GM20000 (cell line): ENCODE results near the gene EIF4G3.
"Not testable (repeated sequence)": the region's sequence is repeated elsewhere in the genome, so short reads cannot be mapped to it uniquely, and the experiment has no call there.

Experiments used
- DNase-seq: peaks from one replicate; pipeline ENCODE4 v3.0.0; 2012; ENCODE audit warnings: low spot score
- TF ChIP-seq, protein P1 (sequence below): IDR thresholded peaks from 2 replicates; pipeline ENCODE4 v1.5.1; 2012; ENCODE audit warnings: mild to moderate bottlenecking, control low read depth; ENCODE audit errors: extremely low read depth, missing control alignments

Gene EIF4G3

GRCh38 chr1:21058035-21058793, 118.5 kb downstream of the EIF4G3 start:
- TF ChIP-seq, protein P1, sequence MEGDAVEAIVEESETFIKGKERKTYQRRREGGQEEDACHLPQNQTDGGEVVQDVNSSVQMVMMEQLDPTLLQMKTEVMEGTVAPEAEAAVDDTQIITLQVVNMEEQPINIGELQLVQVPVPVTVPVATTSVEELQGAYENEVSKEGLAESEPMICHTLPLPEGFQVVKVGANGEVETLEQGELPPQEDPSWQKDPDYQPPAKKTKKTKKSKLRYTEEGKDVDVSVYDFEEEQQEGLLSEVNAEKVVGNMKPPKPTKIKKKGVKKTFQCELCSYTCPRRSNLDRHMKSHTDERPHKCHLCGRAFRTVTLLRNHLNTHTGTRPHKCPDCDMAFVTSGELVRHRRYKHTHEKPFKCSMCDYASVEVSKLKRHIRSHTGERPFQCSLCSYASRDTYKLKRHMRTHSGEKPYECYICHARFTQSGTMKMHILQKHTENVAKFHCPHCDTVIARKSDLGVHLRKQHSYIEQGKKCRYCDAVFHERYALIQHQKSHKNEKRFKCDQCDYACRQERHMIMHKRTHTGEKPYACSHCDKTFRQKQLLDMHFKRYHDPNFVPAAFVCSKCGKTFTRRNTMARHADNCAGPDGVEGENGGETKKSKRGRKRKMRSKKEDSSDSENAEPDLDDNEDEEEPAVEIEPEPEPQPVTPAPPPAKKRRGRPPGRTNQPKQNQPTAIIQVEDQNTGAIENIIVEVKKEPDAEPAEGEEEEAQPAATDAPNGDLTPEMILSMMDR = no peak
- DNase-seq = no peak

DNA sequence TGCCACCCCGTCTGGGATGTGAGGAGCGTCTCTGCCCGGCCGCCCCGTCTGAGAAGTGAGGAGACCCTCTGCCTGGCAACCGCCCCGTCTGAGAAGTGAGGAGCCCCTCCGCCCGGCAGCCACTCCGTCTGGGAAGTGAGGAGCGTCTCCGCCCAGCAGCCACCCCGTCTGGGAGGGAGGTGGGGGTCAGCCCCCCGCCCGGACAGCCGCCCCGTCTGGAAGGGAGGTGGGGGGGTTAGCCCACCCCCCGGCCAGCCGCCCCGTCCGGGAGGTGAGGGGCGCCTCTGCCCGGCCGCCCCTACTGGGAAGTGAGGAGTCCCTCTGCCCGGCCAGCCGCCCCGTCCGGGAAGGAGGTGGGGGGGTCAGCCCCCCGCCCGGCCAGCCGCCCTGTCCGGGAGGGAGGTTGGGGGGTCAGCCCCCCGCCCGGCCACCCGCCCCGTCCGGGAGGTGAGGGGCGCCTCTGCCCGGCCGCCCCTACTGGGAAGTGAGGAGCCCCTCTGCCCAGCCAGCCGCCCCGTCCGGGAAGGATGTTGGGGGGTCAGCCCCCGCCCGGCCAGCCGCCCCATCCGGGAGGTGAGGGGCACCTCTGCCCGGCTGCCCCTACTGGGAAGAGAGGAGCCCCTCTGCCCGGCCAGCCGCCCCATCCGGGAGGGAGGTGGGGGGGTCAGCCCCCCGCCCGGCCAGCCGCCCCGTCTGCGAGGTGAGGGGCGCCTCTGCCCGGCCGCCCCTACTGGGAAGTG, 123.3 kb downstream of the EIF4G3 start:
- DNase-seq = not testable (repeated sequence)

DNA sequence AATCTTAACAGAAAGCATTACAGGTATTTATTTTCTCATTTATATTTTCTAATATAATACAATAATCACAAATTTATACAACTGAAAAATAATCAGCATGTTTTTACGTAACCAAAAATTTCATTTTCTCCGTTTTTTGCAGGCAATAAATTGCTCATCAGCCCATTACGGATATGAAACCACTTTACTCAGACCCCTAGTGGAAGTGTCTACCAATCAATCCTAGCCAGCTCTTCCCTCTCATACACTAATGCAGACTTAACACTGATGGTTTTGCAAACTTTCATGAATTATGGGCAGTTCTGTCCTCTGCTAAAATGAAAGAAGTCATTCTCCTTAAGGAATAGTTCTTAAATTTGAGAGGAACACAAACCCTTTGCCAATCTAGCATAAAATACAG, 124.7 kb downstream of the EIF4G3 start:
- DNase-seq = peak; percentile 43

DNA sequence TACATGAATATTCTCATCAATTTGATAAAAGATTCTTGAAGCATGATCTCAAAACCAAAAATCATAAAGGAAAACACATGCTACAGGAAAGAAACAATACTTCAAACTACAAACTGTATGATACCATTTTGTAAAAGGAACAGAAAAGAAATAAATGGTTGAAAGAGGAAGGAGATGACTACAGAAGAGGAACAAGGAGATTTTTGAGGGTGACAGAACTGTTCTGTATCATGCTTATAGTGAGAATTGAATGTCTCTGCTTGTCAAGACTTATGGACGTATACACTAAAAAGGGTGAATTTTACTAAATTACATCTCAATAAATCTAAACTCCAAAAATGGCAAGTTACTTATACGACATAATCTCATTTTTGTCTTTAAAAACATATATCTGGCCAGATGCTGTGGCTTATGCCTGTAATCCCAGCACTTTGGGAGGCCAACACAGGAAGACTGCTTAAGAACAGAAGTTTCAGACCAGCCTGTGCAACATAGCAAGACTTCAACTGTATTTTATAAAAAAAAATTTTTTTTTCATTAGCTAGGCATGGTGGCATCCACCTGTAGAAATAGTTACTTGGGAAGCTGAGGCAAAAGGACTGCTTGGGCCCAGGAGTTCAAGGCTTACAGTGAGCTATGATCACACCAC, 125.4 kb downstream of the EIF4G3 start:
- TF ChIP-seq, protein P1 = no peak
- DNase-seq = peak; percentile 36

More for the DNA sequence above, 124.7 kb downstream of the EIF4G3 start:
- TF ChIP-seq, protein P1 = no peak

DNA sequence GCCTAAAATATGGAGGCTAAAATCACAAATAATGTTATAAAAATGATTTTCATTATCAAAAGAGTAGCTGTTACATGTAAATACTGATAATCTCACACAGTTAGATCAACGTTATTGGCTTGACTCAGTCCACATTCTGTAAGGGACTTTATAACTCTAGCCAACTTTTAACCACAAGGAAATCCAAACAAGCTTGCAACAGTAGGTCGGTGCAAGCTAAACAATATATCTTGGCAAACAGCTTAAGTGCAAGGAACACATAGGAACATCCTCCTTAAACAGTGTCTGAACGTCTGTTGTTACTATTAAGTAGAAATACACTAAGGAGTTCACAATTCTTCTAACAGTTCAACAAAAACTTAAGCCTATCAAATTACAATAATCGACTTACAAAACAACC, 126.7 kb downstream of the EIF4G3 start:
- DNase-seq = no peak
- TF ChIP-seq, protein P1 = no peak

GRCh38 chr1:21048462-21048861, 128.2 kb downstream of the EIF4G3 start:
- TF ChIP-seq, protein P1 = no peak
- no peak for DNase-seq

GRCh38 chr1:21046132-21046531, 130.6 kb downstream of the EIF4G3 start:
- TF ChIP-seq, protein P1 = no peak
- no peak for DNase-seq
